CD4-positive, alpha-beta T cell (primary cell): Measurements from ENCODE around the gene SMC6. TPM values are rescaled to one million over a fixed set of nuclear protein-coding genes. Genes with fewer than 3 reads are reported as not detected.

Source experiments
- ATAC-seq: fragments of 200-7000 bp; cut with Tn5 transposase; one replicate; pipeline ENCODE4 v1.10.0; 2022; ENCODE audit warnings: mild to moderate bottlenecking; ENCODE audit not compliant: poor library complexity
- CTCF ChIA-PET: fragments of 350-600 bp; sonication (Branson Sonifier 250); formaldehyde crosslinking; loops from one replicate; lab custom pipeline; 2021; ENCODE audit warnings: antibody characterized with exemption, inconsistent platforms; lab: Charles Lee
- POLR2A ChIA-PET: fragments of 350-600 bp; sonication (Branson Sonifier 250); formaldehyde crosslinking; loops from one replicate; lab custom pipeline; 2021; ENCODE audit warnings: antibody characterized with exemption, inconsistent platforms; lab: Charles Lee
- DNase-seq, 14 experiments: peaks; one replicate each; pipeline ENCODE4 v3.0.0-alpha.2; 2013 to 2020; ENCODE audit warnings: mixed read lengths in 2 of 14
- H3K27ac ChIP-seq, 2 donors: one replicate each; pipeline versions ENCODE4 v1.5.1 to v1.7.0; 2013; ENCODE audit warnings: low read length in 2 of 2, low read depth in 1 of 2, mild to moderate bottlenecking in 1 of 2
- H3K27me3 ChIP-seq, 2 experiments: 1 replicate in 1 of 2; 2 replicates in 1 of 2; pipeline versions ENCODE4 v1.6.1 to v1.7.0; 2013; ENCODE audit warnings: low read length in 2 of 2, control low read depth in 1 of 2, mild to moderate bottlenecking in 1 of 2, moderate library complexity in 1 of 2; ENCODE audit not compliant: insufficient read depth in 2 of 2, control insufficient read depth in 1 of 2
- H3K36me3 ChIP-seq: one replicate; pipeline ENCODE4 v1.6.1; 2013; ENCODE audit warnings: low read length, control low read depth; ENCODE audit not compliant: insufficient read depth
- H3K4me1 ChIP-seq: one replicate; pipeline ENCODE4 v1.6.1; 2013; ENCODE audit warnings: low read length, control low read depth; ENCODE audit not compliant: insufficient read depth
- H3K4me3 ChIP-seq: one replicate; pipeline ENCODE4 v1.5.1; 2013; ENCODE audit warnings: mild to moderate bottlenecking, low read length, moderate library complexity
- H3K9me3 ChIP-seq, 2 experiments: 1 replicate in 1 of 2; 2 replicates in 1 of 2; pipeline versions ENCODE4 v1.6.1 to v1.7.0; 2013; ENCODE audit warnings: low read length in 2 of 2, mild to moderate bottlenecking in 2 of 2, control low read depth in 1 of 2, moderate library complexity in 1 of 2; ENCODE audit not compliant: control insufficient read depth in 1 of 2, insufficient read depth in 1 of 2
- H3K27ac Mint-ChIP-seq: one replicate; pipeline ENCODE4 v1.8.0; 2020; ENCODE audit warnings: mixed read lengths
- H3K27me3 Mint-ChIP-seq: one replicate; pipeline ENCODE4 v1.8.0; 2021; ENCODE audit warnings: mixed read lengths
- H3K36me3 Mint-ChIP-seq: one replicate; pipeline ENCODE4 v1.8.0; 2021; ENCODE audit warnings: low read depth, mixed read lengths
- H3K4me1 Mint-ChIP-seq: one replicate; pipeline ENCODE4 v1.8.0; 2021; ENCODE audit warnings: low read depth, mixed read lengths
- H3K4me3 Mint-ChIP-seq: one replicate; pipeline ENCODE4 v1.8.0; 2020; ENCODE audit warnings: mild to moderate bottlenecking, mixed read lengths
- H3K9me3 Mint-ChIP-seq: one replicate; pipeline ENCODE4 v1.8.0; 2020; ENCODE audit warnings: mixed read lengths
- CTCF ChIP-seq: fragments of 200-600 bp; IDR thresholded peaks from one replicate; pipeline ENCODE4 v1.8.0; 2022; ENCODE audit warnings: antibody characterized with exemption, mild to moderate bottlenecking
- intact Hi-C, 2 experiments: fragments of 100-400 bp; cut with DNase I in 1 of 2; cut with micrococcal nuclease in 1 of 2; formaldehyde crosslinking; loops; one replicate each; pipeline versions ENCODE4 v1.15.1 to v1.9.0; 2023 to 2025; cut with DNase I, micrococcal nuclease
- total RNA-seq, 174 experiments: library from RNA in 2 of 174; stranded (reverse) in 2 of 174; gene quantifications; one replicate each; pipeline ENCODE4 v1.2.3 and lab custom pipeline; 2021 to 2026

SMC6 gene
- total RNA-seq, 2 experiments from 2014 or later: 7.1 to 7.8 TPM

- H3K4me3 ChIP-seq: no peak overlapping the region
- Mint-ChIP-seq H3K36me3 (no peaks in the 10 kb centered on the region), H3K27me3 (peaks cover 54% of the 10 kb centered on the region), H3K4me3 (no peak overlapping the region), H3K27ac (no peak overlapping the region), H3K9me3 (no peaks in the 10 kb centered on the region), H3K4me1 (no peaks in the 10 kb centered on the region)
- H3K36me3 ChIP-seq: no peaks in the 10 kb centered on the region
- intact Hi-C loops: no loop called here
- H3K27ac ChIP-seq: no peak overlapping the region
- TF ChIP-seq CTCF: no peak
- ATAC-seq: no peak
- POLR2A ChIA-PET: no interaction called here
- no peaks in the 10 kb centered on the region for H3K4me1 ChIP-seq
- no peak for DNase-seq
- CTCF ChIA-PET: no interaction called here
- H3K9me3 ChIP-seq: no peaks in the 10 kb centered on the region
- peaks cover 0 to 18% of the 10 kb centered on the region in 2 experiments for H3K27me3 ChIP-seq
Measured at GRCh38 chr2:17795309-17795708, 41.7 kb upstream of the SMC6 start.

DNA sequence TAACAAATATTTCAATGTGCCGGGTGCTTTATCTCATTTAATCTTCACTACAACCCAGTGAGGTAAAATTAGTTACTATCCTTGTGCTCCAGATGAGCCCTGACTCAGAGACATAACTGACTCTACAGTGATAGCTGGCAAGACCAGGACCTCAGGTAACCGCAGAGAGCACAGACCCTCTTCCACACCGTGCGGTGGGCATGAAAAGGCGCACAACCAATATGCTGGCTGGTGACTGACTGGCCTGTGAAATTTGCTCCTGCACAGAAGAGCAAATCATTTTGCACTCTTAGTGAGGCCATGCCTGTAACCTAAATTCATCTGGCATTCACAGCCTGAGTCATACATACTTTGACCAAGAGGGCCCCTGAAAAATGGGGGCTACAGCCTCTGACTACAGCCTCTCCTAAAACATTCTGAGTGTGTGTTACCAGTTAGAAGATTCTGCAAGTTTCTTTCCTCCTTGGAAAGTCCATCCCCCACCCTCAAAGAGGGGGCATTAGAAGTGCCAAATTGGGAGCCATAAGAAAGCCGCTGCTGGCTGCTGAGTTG, 40.3 kb upstream of the SMC6 start:
- Histone ChIP-seq H3K4me1 (no peaks in the 10 kb centered on the region), H3K9me3 (no peaks in the 10 kb centered on the region), H3K4me3 (no peak overlapping the region), H3K27ac (no peak overlapping the region), H3K36me3 (no peaks in the 10 kb centered on the region), H3K27me3 (peaks cover 0 to 18% of the 10 kb centered on the region in 2 experiments)
- H3K36me3 Mint-ChIP-seq: no peaks in the 10 kb centered on the region
- no peaks in the 10 kb centered on the region for H3K4me1 Mint-ChIP-seq
- no peak overlapping the region for H3K4me3 Mint-ChIP-seq
- H3K9me3 Mint-ChIP-seq: no peaks in the 10 kb centered on the region
- no peak overlapping the region for H3K27ac Mint-ChIP-seq
- peaks cover 47% of the 10 kb centered on the region for H3K27me3 Mint-ChIP-seq
- ChIA-PET POLR2A (no interaction called here), CTCF (no interaction called here)
- no peak for DNase-seq
- ATAC-seq: no peak
- intact Hi-C loops: no loop called here
- TF ChIP-seq CTCF: no peak

- no peak overlapping the region for H3K4me3 Mint-ChIP-seq
- H3K27me3 Mint-ChIP-seq: peaks cover 47% of the 10 kb centered on the region
- CTCF ChIA-PET: no interaction called here
Measured at GRCh38 chr2:17793296-17793695, 39.7 kb upstream of the SMC6 start.

More at GRCh38 chr2:17793296-17793695, 39.7 kb upstream of the SMC6 start:
- no peak for ATAC-seq
- no peak overlapping the region for H3K27ac Mint-ChIP-seq
- Histone ChIP-seq H3K4me1 (no peaks in the 10 kb centered on the region), H3K27me3 (peaks cover 0 to 18% of the 10 kb centered on the region in 2 experiments), H3K9me3 (no peaks in the 10 kb centered on the region), H3K27ac (no peak overlapping the region), H3K36me3 (no peaks in the 10 kb centered on the region), H3K4me3 (no peak overlapping the region)
- no peaks in the 10 kb centered on the region for H3K36me3 Mint-ChIP-seq
- intact Hi-C loops: no loop called here
- no peak for DNase-seq
- TF ChIP-seq CTCF: no peak
- H3K9me3 Mint-ChIP-seq: no peaks in the 10 kb centered on the region
- POLR2A ChIA-PET: no interaction called here
- H3K4me1 Mint-ChIP-seq: no peaks in the 10 kb centered on the region
